GM21737 (cell line): Measurements from ENCODE around the gene CLEC16A.
A peak's percentile ranks its signal among the peaks of the same experiment; 100 is the strongest.

Experiments used
- ATAC-seq: cut with Tn5 transposase; IDR thresholded peaks from one replicate; pipeline ENCODE4 v1.9.1; 2021; ENCODE audit warnings: mild to moderate bottlenecking, moderate library complexity; ENCODE audit not compliant: unreplicated experiment

The CLEC16A gene

DNA sequence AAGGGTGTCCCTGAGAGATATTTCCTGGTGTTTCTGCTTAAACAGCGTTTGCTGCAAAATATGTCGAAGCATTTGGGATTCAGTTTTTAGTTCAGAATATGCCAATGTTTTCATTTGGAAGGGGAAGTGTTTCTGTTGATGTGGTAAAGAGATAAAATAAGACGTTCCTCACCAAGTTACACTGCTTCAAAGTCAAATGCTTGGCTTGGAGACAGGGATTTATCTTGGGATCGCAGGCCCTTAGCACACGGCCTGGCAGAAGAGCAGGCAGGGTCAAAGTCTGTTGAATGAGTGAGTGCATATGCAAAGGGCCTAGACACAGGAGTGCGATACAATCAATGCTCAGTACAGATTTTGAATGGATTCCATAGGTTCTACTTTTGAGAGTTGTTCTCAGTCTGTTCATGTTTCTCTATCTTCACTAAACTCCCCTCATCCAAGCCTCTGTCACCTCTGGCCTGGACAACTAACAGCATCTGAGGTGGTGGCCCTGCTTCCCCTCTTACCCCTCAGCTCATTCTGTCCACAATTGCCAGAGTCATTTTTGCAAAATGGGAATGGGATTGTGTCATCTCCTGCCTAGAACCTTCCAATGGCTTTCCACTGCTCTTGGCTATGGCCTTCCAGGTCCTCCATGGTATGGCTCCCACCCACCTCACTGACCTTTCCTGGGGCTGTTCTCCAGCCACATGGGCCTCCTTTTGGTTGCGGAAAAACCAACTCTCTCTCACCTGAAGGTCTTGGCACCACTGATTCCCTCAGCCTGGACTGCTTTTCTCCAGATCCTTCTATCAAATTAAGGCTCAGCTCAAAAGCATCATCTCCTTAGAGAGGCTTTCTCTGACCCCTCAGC is 5.3 kb upstream of the CLEC16A start:
- no peak for ATAC-seq

GRCh38 chr16:10939649-10940234 is 4.6 kb upstream of the CLEC16A start:
- ATAC-seq = no peak

DNA sequence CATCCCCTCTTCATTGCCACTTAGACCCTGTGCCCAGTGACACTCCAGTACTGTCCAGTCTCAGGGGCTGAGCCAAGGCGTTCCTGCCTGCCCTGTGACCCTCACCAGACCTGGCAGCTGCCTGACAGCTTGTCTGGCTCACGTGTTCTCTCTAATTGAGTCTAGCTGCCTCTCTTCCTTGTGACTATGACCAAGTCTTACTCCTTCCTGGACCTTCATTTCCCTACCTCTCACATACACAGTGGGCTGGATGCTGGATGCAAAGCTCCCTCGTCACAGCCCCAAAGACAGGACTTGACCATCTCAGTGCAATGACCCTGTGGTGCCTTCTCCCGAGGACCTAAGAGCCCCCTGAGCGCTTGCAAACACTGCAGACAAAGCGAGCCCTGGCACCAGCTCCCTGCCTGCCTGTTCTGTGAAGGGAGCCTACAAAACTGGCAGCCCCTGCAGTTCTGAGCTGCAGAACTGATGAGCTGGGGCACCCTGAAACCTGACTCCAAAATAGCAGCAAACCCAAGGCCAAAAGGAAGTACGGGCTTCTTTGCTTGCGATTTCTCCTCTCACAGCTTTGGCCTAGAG is 3.8 kb upstream of the CLEC16A start:
- no peak for ATAC-seq

DNA sequence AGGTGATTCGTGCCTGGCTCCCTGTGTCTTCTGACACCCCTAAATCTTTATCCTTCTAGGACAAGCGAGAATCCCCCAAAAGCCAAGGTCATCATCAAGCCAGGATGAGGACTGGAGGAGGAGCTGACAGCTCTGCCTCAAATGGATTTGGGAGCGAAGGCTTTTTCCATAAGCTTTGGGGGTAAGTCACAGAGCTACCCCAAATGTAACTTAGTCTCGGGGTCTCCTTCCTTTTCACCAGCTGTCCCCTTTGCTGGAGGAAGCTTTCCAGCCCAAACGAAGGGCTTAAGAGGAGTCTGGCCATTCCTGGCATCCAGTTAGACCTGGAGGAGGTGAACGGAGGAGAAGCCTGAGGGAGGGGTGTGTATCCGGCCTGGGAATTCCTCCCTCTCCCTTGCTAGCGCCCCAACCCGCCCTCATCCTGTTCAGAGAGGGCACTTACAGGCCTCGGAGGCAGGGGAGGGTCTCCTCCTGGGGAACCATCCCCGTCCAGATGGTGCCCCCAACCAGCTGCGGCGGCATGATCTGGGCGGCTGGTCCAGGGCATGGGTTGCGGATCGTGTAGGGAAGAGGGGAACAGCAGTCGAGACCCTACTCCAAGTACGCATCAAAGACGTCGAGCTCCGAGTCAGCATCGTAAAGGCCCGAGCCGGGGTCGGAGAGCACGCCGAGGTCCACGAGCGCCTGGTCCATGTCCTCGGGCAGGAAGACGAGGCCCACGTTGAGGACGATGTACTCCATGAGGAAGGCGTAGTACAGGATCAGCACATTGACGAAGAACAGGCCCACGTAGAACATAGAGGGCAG is 3.0 kb upstream of the CLEC16A start:
- ATAC-seq = no peak

GRCh38 chr16:10941935-10942351 is 2.4 kb upstream of the CLEC16A start:
- ATAC-seq = peak; percentile 2

DNA sequence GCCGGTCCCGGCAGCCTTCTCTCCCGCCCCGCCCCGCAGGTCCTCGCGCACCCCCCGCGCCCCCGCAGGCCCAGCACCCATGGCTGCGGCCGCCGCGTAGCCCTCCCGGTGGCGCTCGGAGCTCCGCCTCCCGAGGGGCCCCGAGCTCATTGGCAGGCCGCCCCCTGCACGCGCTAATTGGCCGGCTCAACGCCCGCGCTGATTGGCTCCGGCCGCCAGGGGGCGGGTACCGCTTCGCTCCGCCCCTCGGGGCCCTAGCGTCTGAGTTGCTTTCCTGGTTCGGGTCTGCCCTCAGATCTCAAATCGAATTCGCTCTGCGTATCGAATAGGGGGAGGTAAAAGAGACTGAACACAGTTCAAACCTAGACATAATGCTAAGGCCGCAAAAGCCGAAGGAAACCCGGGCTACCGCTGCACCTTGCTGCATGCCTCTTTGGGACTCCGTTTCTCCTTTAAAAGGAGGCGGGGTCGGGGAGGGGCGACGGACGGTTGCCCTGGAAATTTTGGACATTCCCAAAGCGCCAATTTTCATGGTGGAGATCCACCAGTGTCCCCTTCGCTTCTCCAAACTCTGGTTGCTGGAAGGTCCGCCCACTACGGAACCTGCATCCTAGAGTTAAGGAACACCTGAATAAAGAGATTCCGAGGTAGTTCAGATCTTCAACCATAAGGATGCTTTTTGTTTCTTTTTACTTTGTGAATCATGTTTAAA is 1.9 kb upstream of the CLEC16A start, which contains the start of gene DEXI:
Gene DEXI, minus strand, starts transcription at position 117 of the 712 bp plus-strand sequence. CDS start 463 bp downstream, outside the sequence.
- ATAC-seq = peak; percentile 61

- ATAC-seq = no peak
Measured at GRCh38 chr16:10943064-10943353, 1.4 kb upstream of the CLEC16A start.

GRCh38 chr16:10945065-10945787 is 862 bp downstream of the CLEC16A start:
- ATAC-seq = no peak

- ATAC-seq = no peak
Measured at GRCh38 chr16:10946308-10946707, 1.9 kb downstream of the CLEC16A start.

DNA sequence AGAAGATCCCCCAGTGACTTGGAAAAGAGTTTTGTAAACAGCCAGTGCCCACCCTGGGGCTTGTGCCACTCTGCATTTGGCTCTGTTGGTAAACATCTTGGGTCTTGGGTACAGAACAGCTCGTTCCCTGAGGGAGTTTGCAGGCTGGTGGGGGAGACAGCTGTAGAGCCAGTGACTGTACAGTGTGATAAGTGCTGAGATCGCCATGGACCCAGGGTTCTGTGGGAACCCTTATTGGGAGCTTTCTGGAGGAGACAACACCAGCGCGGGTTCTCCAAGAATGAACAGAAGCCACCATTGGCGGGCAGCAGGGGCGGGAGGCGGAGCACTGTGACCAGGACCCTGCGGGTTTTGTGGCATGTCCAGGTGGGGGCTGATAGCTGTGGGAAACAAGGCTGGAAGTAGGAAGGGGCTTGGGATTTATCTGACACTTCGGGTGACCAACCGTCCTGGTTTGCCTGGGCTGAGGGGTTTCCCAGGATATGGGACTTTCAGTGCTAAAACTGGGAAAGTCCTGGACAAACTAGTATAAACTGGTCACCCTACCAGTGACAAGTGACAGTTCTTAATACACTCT is 2.9 kb downstream of the CLEC16A start:
- ATAC-seq = no peak

- ATAC-seq = peak; percentile 70
Measured at GRCh38 chr16:10949424-10949970, 5.1 kb downstream of the CLEC16A start.

DNA sequence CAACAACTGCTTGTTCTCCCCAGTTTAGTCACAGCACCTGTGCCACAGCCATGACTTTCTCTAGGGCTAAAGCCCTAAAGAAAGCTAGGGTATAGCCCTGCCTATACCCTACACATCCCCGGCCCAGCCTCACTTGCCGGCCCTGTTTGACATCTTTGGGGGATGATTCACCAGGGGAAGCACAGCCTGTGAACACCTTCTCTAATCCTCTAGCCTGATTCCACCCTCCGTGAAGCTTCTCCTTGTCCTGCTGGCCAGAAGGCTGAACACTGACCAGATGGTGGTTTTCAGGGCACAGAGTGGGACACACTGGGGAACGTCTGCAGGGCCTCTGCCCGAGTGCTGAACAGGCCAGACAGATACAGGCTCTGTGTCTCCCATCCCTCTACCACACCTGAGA is 6.0 kb downstream of the CLEC16A start:
- no peak for ATAC-seq

DNA sequence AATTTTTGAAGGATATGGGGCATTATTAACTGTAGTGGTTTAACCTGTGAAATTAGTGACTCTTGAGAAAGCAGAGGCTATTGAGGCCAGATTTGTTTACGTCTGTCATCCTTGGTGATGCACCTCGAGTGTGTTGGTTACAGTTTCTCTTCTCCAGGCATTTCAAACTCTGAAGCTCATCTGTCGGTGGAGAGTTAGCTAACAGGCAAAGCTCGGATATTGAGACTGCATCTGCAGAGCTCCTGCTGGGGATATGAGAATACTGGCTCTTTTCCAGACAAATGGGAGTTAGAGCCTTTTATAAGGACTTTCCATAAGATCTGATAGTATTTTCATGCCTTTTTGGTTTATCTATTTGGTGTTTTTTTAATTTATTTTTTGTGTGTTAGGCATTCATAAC is 6.7 kb downstream of the CLEC16A start:
- no peak for ATAC-seq

GRCh38 chr16:10954903-10955302 is 10.5 kb downstream of the CLEC16A start:
- no peak for ATAC-seq

GRCh38 chr16:10957771-10958482 is 13.6 kb downstream of the CLEC16A start:
- no peak for ATAC-seq

DNA sequence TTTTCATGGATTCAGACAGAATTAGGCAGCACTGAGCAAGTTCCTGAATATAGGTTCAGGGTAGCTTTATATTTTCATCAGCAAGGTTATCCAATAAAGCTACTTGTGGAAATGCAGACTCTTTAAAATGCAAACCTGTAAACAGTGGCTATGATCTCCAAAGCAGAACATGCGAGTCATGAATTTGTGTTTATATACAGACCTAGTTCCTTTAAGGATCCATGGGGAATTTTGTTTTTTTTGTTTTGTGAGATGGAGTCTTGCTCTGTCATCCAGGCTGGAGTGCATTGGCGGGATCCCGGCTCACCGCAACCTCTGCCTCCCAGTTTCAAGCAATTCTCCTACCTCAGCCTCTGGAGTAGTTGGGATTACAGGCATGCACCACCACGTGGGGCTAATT is 14.8 kb downstream of the CLEC16A start:
- ATAC-seq = no peak

DNA sequence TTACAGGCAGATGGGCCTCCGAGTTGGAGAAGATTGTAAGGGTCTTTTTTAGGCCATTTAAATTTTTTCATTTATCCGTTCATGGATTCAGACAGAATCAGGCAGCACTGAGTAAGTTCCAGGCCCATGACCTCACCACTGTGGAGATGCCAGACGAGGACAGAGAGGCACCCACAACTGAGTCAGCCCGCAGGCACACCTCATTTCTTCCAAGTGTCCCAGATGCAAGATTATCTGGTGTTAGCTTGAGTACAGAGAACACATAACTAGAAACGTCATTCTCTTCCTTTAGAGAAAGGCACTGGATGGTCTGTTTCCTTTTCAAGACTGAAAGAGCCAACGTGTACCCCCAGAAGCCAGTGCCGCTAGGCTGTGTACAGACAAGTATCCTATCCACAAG is 16.9 kb downstream of the CLEC16A start:
- ATAC-seq = no peak

DNA sequence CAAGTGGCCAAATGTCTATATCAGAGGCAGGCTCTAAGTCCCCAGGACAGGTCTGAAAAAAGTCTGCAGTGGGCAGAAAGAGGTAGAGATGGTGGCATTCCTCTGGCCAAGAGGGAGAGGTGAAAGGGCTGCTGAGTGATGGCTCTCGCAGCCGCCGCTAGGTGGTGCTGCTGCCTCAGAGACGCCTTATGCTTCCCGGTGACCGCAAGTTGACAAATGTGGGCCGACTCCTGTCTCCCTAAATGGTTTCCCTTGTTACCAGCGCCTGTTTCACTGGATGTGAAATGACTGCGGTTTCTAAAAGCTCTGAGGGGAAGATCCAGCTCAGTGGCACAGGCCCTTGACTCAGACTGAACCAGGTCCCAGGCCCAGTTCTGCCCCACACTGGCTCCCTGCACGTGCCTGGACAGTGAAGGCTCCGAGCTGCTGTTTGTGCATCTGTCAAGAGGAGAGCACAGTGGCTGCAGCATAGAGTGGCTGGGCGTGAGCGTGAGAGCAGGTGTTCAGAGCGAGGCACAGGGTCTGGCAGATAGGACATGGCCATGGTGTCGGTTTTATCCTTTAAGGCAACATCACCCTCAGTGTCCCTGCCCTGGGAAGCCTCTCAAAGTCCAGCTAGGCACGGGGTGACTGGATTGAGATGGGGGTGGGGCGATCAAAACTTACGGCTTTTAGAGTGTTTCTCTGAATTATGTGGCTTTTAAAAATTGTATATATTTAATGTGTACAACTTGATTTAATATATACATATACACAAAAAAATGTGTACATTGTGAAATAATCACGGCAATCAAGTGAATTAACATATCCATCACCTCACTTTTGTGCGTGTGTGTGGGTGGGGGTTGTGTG is 19.9 kb downstream of the CLEC16A start:
- ATAC-seq = no peak
